Stimulated activated CD4-positive, alpha-beta T cell treated with anti-CD3 and anti-CD28 coated beads, Interleukin-15, amount 100 ng/mL, for 24 hours (primary cell): ENCODE results near the gene FAM185A.
"Not testable (repeated sequence)": the region's sequence is repeated elsewhere in the genome, so short reads cannot be mapped to it uniquely, and the experiment has no call there.

Source experiments
- DNase-seq: peaks from one replicate; pipeline ENCODE4 v3.0.0-alpha.2; 2020

FAM185A gene

GRCh38 chr7:102780926-102781325 lies 32.1 kb downstream of the FAM185A start:
- DNase-seq, result not testable (repeated sequence)

GRCh38 chr7:102788770-102789169 lies 40.0 kb downstream of the FAM185A start:
- not testable (repeated sequence) for DNase-seq

GRCh38 chr7:102790364-102791100 lies 41.7 kb downstream of the FAM185A start:
- DNase-seq, result not testable (repeated sequence)

- DNase-seq, result not testable (repeated sequence)
Measured at GRCh38 chr7:102791367-102791766, 42.6 kb downstream of the FAM185A start.

- not testable (repeated sequence) for DNase-seq
Measured at GRCh38 chr7:102791831-102792230, 43.0 kb downstream of the FAM185A start.

DNA sequence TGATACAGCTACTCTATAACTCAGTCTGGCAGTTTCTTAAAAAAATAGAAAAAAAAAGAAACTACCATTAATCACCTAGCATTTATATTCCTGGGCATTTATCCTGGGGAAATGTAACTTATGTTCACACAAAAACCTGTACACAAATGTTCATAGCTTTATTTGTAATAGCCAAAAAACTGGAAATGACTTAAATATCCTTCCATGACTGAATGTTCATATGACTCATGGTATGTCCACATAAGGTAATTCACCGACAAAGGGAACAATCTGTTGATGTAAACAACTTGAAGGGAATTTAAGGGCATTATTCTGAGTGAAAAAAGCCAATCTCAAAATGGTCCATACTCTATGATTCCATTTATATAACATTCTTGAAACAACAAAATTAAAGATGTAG lies 45.8 kb downstream of the FAM185A start:
- DNase-seq, result not testable (repeated sequence)

- DNase-seq, result not testable (repeated sequence)
Measured at GRCh38 chr7:102795987-102796595, 47.3 kb downstream of the FAM185A start.

DNA sequence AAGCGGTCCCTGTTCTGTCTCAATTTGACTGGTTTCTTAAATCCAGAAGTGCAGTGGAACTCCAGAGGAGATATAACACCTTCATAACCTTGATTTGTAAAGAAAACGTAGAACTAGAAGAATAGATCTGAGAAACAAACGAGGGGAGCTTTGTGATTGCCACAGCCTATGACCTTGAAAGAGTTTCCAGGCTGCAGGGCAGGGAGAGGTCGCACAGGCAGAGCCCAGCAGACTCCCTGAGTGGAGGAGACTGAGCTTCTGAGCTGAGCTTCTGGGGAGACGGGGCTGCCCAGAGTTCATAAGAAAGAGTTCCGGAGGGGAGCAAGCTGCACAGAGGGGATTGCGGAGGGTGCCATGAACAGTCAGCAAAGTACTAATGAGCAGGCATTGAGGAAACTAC lies 57.8 kb downstream of the FAM185A start:
- no peak for DNase-seq

- no peak for DNase-seq
Measured at GRCh38 chr7:102810916-102811315, 62.1 kb downstream of the FAM185A start.

DNA sequence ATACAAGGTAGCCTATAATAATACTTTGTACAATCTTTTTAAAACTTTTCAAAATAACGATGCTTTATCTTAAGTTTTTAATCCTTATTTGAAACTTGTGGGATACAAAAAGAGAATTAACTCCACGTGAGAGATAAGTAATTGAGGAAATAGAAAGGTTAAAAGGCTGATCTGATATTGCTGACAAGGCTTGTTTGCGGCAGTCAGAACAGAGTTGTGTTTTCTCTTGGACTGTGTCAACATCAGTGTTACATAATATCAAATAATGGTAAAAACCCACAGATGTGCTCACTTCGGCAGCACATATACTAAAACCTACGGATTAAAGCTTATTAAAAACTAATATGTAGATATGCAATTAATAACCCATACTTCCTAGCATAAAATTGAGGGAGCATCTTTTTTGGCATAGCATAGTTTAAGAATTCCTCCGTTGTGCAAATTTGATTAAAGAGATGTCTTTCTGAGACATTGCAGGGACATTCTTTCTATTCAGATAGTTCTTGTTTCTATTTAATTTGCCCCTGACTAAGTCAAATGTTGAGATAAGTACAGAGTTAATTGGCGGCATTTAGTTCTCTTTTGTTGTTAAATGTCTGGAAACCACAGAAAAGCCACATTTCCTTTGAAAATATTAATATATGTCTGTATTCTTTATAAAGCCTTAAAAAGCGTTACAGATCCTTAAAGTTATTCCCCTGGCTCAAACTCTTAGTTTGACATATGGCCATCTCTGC lies 63.3 kb downstream of the FAM185A start:
- DNase-seq, result no peak

DNA sequence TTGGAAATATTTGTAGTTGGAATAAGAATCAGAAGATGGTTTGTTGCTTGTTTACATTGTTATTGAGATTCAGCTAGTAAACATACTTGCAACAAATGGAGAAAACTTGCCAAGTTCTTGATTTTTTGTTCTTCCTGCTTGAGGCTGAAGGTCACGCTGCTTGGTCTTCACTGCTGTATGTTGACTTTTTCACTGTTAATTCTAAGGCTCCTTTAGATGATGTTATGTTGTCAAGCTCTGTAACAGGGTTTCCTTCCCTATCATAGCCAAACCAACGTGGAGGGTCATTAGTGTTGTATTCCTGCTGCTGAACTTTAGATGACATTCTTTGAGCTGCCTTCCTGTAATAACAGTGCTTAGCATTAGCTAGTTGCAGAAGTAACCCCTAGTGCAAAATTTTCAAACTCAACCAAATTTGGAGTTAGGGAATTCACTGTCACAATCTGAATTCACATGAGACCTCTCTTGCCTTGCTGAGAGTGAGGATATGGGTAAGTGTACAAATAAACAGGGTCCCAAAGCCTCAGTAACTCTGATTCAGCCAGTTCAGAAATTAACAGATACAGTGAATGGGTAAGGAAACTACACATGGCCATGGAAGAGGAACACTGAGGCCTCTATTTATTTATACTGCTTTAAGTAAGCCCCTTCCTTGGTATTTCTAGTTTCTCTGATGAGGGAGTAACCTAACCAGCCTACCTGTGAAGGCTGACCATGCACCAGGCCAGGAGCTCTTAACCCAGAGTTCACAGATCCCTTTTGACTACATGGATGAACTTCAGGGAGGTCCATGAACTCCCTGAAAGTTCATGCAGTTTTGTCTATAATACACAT lies 64.6 kb downstream of the FAM185A start:
- no peak for DNase-seq

- no peak for DNase-seq
Measured at GRCh38 chr7:102814025-102814471, 65.2 kb downstream of the FAM185A start.

- no peak for DNase-seq
Measured at GRCh38 chr7:102817616-102818573, 69.1 kb downstream of the FAM185A start.

DNA sequence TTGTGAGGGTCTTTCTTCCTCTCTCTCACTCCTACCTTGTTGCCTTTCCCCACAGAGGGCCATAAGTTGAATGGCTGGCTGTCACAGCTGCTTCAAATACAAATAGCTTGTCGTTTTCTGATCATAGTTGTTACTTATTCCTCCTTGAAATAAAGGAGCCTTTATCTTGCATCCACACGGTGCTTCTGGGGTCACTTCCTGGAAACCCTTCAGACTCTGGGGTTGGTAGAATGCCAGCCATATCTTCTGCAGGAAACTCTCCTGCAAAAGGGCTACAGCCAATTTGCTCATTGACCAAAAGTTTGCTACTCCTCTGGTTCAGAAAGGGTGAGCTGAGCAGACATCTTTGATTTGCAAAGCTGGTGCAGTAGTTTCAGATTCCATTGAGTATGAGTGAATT lies 70.4 kb downstream of the FAM185A start:
- no peak for DNase-seq

DNA sequence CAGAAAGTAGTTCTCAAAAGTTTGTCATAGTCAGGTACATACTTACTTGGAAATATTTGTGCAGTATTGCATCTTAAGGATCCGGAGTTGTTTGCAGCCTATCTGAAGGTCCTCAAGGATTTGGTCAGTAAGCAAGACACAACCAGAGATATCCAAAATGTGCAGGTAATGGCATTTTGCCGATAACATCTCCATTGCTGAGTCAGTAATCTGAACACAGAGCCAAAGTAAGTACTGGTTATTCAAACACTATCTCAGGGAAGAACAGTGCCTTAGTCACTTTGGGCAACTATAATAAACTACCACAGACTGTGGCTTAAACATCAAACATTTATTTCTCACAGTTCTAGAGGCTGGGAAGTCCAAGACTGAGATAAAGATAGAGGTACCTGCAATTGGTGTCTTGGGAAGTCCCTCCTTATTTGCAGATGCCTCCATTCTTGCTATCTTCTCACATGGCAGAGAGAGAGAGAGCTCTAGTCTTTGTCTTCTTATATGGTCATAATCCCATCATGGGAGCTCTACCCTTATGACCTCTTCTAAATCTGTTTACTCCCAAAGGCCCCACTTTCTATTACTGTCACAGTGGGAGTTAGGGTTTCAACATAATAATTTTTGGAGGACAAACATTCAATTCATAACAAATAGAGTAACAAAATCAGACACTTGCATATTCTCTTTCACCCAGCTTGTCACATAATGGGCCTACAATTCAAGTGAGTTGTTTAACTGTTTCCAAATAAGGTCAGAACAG lies 73.4 kb downstream of the FAM185A start:
- no peak for DNase-seq

- no peak for DNase-seq
Measured at GRCh38 chr7:102823390-102824119, 74.8 kb downstream of the FAM185A start.

- no peak for DNase-seq
Measured at GRCh38 chr7:102828286-102828685, 79.5 kb downstream of the FAM185A start.

DNA sequence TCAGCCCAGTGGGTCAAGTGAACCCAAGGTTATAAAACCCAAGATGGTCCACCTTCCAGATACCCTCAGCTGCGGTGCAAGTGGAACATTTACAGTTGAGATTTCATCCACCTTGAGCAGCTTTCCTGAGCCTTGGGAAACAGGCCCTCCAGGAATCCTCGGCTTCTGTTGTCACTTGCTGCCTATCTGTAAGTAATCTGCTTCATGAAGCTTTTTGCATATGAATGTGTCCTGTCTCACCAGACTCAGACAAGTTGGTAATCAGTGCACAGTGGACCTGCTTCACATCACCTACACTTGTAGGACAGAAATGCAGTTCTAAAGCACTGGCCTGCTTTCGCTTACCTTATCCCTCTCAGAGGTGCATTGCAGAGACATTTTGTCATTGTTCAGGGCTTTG lies 80.3 kb downstream of the FAM185A start:
- no peak for DNase-seq

DNA sequence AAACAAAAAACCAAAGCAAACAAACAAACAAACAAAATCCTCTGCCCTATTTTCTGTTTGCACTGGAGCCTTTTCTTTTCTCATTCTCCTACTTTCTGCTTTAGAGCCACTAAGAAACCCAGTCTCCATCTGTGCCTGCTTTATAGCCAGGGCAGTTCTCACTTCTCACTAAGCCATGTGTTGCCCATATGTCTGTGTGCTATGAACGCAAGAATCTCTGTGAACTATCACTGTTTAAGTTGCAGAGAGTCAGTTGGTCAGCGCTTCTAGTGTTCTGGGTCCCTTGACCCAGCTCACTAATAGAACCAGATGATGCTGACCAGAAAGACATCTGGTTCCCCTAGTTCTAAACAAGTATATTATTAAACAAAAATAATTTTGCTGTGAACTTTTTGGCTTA lies 81.4 kb downstream of the FAM185A start:
- no peak for DNase-seq

DNA sequence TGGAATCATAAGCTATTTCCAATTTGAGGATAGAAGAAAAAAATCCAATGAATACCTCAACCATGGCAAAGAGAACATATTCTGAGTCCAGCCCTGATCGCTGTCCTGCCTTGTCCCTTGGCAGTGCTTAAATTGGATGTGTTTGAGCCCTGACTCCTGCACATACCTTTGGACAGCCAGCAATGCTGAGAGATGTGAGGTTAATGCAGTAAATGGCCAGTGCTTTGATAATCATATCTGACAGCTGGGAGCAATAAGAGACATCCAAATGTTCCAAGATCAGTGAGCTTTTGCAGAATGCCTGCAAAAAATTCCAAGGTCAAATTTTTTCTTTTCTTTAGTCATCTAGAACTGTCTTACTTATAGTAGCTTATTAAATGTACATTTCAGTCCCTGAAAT lies 83.9 kb downstream of the FAM185A start:
- DNase-seq, result no peak
